HG02938 (cell line): ENCODE measurements around the gene CLCN4.

ENCODE experiments used
- ATAC-seq: cut with Tn5 transposase; IDR thresholded peaks from one replicate; pipeline ENCODE4 v1.9.1; 2021; ENCODE audit warnings: mild to moderate bottlenecking, moderate library complexity; ENCODE audit not compliant: unreplicated experiment

Gene CLCN4

DNA sequence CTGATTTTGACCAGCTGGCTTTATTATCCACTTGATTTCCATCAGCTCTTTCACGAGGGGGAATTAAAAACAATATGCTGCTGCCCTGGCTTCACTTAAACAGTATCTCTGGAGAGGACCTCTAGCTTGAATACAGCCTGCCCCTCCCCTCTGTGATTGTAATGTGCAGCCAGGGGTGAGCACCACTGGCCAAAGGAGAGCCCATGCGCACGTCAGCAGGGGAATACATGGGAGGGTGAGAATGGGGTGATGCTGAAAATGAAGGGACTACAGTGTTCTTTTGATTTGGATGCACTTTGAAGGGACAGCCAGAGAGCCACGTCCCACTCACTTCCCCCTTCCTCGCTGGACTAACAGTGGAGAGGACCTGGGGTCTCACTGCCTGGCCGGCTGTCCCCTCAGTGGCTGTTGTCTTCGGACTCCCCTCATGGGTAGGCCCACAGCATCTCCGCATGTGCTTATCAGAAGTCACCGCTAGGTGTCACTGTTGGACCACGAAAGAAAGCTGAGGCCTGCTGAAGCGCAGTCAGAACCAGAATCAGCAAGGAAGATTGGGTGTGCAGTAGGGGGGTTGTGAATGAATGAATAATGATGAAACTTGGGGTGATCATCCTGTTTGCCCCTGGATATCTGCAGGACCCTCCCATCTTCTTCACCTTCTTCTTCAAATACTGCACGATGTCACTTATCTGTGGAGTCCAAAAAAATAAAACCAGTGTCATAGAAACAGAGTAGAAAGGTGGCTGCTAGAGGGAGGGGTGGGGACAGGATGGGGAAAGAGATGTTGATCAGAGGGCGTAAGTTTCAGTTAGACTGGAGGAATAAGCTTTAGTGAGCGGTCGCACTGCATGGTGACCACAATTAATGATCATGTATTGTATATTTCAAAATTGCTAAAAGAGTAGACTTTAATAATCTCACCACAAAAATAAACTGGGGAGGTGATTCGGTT is 32.8 kb downstream of the CLCN4 start:
- peak; percentile 84 for ATAC-seq

DNA sequence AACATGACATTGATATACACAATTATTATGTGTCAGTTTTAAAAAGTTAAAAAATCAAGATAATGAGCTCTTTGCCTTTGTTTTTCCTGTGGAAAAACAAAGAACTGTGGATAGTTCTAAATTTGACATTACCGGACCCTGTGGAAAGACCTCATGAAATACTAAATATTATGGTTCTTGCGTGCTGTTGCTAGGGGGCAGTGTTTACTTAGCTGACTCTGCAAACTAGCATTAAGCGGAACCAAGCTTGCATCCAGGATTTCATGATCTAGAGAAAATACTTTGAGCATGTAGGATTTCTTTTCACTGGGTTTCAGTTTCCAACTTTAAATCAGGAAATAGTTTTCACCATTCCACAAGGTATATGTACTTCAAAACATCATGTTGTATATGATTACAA is 33.6 kb downstream of the CLCN4 start:
- ATAC-seq: no peak

GRCh38 chrX:10193587-10193986 is 36.8 kb downstream of the CLCN4 start:
- no peak for ATAC-seq

DNA sequence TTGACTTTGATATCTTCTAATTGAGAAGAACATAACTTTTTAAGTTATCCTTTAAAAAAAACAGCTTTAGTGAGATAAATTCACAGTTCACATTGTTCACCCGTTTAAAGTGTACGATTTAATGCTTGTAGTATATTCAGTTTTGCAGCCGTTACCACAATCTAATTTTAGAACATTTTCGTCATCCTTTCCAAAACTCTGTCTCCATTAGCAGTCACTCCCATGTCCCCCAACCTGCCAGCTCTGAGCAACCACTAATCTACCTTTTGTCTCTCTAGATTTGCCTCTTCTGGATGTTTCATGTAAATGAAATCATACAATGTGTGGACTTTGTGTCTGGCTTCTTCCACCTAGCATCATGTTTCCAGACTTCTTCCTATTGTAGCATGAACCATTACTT is 38.6 kb downstream of the CLCN4 start:
- no peak for ATAC-seq

DNA sequence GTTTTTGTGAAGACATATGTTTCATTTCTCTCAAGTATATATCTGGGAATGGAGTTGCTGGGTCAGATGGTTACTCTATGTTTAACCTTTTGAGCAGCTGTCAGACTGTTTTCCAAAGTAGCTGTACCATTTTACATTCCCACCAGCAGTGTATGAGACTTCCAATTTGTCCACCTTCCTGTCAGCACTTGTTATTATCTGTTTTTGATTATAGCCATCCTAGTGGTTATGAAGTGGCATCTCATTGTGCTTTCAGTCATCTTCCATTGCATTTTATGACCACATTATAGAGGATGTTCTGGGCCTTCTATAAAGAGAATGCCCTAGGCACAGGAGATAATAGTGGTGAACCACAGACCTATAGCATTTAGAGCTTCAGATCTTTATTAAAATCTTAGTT is 39.2 kb downstream of the CLCN4 start:
- no peak for ATAC-seq

GRCh38 chrX:10197279-10198210 is 40.8 kb downstream of the CLCN4 start:
- ATAC-seq: no peak

GRCh38 chrX:10198254-10198653 is 41.5 kb downstream of the CLCN4 start:
- ATAC-seq: no peak

- ATAC-seq: peak; percentile 79
These were observed 42.4 kb downstream of the CLCN4 start for GRCh38 chrX:10199212-10199611.

DNA sequence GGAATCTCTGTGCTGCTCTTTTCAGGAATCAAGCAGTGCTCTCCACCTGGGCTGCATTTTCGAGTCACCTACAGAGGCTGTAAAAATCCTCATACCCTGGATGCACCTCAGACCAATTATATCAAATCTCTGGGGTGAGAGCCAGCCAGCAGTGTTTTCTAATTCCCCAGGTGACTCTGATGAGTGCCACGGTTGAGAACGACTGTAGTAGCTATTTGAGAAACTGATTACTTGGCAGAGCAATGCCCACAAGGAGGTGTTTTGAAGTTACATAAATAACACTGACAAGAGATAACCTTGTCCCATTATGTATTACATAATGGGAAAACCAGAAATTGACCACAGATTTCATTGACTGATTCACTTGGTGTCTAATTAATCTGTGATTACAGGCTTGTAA is 46.8 kb downstream of the CLCN4 start:
- no peak for ATAC-seq

GRCh38 chrX:10206317-10206716 is 49.5 kb downstream of the CLCN4 start:
- no peak for ATAC-seq

GRCh38 chrX:10208281-10208856 is 51.6 kb downstream of the CLCN4 start:
- no peak for ATAC-seq

- no peak for ATAC-seq
These were observed 52.2 kb downstream of the CLCN4 start for GRCh38 chrX:10208953-10209352.

GRCh38 chrX:10212395-10212794 is 55.6 kb downstream of the CLCN4 start:
- ATAC-seq: no peak

DNA sequence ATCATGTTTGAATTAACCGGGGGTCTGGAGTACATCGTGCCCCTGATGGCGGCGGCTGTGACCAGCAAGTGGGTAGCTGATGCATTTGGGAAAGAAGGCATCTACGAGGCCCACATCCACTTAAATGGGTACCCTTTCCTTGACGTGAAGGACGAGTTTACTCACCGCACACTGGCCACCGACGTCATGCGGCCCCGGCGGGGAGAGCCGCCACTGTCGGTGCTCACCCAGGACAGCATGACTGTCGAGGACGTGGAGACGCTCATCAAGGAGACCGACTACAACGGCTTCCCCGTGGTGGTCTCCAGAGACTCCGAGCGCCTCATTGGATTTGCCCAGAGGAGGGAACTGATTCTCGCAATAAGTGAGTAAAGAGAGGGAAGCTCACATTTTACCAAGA is 56.9 kb downstream of the CLCN4 start:
- ATAC-seq: no peak

GRCh38 chrX:10216208-10216607 is 59.4 kb downstream of the CLCN4 start:
- ATAC-seq: no peak

- ATAC-seq: no peak
These were observed 60.4 kb downstream of the CLCN4 start for GRCh38 chrX:10217198-10217597.

DNA sequence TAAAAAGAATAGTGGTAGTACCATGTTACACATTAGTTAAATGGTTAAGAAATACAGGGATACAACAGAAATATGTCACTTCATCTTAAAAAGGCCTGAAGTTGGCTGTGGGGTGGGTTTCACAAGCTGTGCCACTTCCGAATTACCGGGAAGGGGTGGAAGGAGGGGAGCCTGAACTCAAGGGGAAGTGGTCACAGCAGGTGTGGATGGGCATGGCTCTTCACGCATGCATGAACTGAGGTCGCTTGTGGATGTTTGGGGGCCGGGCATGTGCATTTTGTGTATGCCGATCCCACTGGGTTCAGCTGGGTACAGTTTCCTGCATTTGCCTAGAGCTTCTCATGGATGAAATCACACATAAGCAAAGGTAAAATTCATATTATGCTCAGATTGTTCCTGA is 64.9 kb downstream of the CLCN4 start:
- no peak for ATAC-seq

DNA sequence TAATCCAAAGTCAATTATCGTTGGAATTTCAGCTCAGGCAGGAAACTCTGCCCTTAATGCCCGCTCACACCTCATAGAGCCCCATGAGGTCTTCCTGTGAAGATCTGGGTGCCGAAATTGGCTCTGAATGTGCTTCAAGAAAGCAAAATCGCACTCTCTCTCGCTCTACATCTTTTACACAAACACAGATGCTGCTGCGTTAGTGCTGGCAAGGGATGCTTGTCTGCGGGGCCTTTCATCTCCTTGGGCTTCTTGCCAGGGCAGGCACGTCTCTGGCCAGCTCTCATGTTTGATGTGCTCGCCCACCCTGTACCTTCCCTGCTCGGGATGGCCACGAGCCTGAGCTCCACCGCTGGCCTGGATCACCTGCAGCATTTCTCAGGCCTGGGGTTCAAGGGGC is 66.5 kb downstream of the CLCN4 start:
- ATAC-seq: no peak

DNA sequence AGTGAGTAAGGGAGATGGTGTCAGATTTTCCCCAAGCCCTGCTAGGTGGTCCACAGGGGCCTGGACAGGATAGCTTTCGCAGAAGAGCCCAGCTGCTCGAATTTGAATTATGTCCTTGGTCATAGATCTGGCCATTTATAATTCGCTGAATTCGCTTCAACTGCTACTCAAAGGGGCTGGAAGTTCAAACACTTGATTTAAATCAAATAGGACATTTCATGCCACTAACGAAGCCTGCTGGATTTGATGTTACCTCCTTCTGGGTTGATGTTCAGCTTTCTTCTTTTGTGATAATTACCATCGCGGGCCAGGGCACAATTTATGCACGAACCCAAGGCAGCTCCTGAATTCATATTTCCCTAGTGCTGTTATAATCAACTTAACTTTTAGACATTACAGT is 67.0 kb downstream of the CLCN4 start:
- ATAC-seq: no peak

- no peak for ATAC-seq
These were observed 73.4 kb downstream of the CLCN4 start for GRCh38 chrX:10230222-10230621.

GRCh38 chrX:10231461-10231860 is 74.7 kb downstream of the CLCN4 start:
- ATAC-seq: no peak
